Stimulated activated CD4-positive, alpha-beta T cell treated with anti-CD3 and anti-CD28 coated beads, TNF-alpha, amount 100 ng/mL, for 48 hours (primary cell): ENCODE measurements around the gene EPS8L1.
"Not testable (repeated sequence)": the region's sequence is repeated elsewhere in the genome, so short reads cannot be mapped to it uniquely, and the experiment has no call there.

Source experiments
- DNase-seq, 3 donors: peaks; one replicate each; pipeline ENCODE4 v3.0.0-alpha.2; 2020; ENCODE audit warnings: low read depth in 3 of 3

Gene EPS8L1

DNA sequence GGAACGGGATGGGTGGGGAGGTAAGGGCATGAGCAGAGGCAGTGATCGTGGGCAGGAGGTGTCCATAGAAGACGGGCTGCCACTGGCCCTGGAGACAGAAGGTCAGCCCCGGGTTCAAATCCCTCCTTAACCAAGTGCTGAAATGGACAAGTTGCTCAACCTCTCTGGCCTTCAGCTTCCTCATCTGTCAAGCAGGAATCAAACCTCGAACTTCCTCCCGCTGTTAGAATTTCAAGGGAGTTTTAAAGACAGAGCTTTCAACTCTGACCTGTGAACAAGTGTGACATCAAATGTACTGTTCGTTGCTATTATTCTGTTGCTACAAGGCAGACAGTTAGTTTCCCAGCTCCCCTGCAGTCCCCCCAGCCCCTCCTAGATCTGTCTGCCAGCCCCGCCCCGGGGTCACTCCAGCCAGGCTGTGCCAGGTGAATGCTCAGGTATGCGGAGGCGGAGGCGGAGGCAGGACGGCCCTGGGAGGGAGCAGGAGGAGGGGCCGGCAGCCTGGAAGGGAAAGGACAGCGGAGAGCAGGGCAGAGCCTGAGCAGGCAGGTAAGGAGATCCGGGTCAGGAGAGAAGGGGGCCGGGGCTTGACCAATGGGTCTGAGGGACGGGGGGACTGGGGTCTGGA lies at the start of gene EPS8L1:
TSS of gene EPS8L1 (plus strand) at position 499 of the 628 bp plus-strand sequence. CDS start 576 bp downstream, outside the sequence.
- DNase-seq: no peak

DNA sequence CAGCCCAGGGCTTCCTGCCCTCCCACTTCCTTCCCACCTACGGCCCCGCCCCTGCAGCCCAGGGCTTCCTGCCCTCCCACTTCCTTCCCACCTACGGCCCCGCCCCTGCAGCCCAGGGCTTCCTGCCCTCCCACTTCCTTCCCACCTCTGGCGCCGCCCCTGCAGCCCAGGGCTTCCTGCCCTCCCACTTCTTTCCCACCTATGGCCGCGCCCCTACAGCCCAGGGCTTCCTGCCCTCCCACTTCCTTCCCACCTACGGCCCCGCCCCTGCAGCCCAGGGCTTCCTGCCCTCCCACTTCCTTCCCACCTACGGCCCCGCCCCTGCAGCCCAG lies 48.6 kb upstream of the EPS8L1 start:
- DNase-seq: not testable (repeated sequence)

DNA sequence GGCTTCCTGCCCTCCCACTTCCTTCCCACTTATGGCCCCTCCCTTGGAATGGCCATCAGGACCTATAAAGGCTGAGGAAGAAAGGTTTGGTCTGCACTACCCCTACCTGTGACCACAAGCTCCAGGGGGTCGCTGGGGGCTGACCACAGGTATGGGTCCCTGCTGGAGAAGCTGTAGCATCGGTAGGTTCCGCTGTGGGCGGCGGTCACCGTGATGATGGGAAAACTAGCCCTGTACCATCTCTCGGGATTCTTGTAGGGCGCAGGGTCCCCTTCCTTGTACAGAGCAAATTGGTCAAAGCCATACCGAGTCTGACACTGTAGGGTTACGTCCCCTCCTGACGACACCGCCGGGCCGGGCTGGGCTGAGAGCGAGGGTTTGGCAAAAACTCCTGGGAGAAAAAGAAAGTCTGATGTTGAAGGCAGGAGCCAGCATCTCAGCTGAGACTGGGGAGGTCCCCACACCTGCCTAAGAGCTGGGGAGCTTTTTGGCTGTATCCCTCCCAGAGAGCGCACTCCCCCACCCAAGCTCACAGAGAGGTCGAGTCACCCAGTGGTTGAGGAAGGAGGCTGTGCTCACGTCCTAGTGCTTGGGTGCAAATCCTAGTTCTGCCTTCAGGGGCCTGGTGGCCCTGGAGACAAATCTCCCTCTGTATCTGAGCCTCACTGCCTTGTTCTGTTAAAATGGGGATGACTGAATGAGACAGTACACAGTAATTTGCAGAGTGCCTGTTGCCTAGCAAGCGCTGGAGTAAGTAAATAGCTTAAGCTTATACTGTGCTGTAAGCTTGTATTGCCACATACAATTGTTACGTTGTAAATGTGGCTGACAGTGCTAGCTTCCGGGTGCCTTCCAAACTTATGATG lies 48.0 kb upstream of the EPS8L1 start:
- no peak for DNase-seq

DNA sequence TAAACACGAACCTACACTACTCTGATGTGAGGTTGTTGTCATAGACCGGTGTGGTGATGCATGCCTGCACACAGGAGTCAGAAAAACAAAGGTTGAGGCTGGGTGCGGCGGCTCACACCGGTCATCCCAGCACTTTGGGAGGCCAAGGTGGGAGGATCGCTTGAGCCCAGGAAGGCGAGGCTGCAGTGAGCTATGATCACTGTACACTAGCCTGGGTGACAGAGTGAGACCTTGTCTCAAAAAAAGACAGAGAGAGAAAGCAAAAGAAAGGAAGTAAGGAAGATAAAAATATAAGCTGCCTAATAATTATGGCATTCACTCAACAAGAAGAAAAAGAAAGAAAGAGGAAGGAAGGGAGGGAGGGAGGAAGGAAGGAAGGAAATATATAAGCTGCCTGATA lies 46.9 kb upstream of the EPS8L1 start:
- DNase-seq: no peak

DNA sequence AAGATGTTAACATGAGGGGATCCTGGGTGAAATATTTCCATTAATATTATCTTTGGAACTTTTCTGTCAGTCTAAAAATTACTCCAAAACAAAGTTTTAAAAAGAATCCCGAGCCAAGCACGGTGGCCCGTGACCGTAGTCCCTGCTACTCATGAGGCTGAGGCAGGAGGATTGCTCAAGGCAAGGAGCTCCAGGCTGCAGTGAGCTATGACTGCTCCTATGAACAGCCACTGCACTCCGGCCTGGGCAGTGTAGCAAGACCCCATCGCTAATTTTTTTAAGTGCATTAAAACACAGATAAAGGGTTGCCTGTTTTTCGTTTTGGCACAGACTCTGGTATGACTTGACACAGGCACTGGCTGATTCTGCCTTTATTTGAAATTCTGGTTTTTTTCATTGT lies 44.5 kb upstream of the EPS8L1 start:
- no peak for DNase-seq

DNA sequence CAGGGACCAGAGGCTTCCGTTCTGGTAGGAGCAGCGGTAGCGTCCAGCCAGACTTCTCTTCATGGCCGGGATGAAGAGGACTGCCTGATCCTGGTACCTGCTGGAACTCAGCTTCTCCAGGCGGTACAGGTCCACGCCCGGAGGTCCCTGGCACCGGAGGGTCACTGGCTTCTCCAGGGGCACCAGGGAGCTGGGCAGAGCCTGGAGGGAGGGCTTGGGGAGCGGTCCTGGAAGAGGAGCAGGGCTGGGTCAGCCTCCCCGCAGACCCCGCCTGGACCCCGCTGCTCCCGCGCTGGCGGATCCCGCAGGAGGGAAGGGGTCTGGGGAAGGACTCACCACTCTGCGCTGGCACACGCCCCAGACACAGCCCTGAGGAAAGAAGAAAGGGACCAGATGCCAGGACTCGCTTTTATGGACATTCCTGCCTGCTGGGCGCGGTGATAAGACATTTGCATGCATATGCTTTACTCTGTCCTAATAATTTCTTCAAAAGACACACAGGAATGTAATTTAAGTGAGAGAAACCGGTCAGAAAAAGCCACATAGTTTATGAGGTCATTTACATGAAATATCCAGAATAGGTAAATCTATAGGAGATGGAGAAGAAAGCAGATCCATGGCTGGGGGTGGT lies 43.4 kb upstream of the EPS8L1 start:
- DNase-seq: no peak

DNA sequence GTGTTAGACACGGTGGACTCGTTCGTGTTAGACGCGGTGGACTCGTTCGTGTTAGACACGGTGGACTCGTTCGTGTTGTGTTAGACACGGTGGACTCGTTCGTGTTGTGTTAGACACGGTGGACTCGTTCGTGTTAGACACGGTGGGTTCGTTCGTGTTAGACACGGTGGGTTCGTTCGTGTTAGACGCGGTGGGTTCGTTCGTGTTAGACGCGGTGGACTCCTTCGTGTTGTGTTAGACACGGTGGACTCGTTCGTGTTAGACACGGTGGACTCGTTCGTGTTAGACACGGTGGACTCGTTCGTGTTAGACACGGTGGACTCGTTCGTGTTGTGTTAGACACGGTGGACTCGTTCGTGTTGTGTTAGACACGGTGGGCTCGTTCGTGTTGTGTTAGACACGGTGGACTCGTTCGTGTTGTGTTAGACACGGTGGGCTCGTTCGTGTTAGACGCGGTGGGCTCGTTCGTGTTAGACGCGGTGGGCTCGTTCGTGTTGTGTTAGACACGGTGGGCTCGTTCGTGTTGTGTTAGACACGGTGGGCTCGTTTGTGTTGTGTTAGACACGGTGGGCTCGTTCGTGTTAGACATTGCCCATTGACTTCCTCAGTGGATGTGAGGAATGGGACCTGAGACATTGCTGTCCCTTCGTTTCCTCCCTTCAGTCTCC lies 42.6 kb upstream of the EPS8L1 start:
- DNase-seq: not testable (repeated sequence)

DNA sequence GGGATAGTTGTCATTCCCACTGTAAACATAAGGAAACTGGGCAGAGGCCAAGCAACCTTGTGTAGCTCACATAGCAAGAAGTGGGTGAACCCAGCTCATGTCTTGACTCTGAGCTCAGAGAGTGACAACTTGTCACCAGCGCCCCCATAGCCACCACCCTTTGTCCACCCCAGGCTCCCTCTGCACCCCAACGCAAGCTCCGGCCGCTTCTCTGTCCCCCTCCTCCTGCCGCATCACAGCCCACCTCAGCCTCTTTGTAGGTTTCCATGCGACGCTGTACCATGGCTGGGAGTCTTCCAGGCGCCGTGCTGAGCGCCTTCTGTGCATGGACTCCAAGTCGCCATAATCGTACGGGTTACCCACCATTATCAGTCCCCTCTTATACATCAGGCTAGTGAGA lies 40.9 kb upstream of the EPS8L1 start:
- no peak for DNase-seq

DNA sequence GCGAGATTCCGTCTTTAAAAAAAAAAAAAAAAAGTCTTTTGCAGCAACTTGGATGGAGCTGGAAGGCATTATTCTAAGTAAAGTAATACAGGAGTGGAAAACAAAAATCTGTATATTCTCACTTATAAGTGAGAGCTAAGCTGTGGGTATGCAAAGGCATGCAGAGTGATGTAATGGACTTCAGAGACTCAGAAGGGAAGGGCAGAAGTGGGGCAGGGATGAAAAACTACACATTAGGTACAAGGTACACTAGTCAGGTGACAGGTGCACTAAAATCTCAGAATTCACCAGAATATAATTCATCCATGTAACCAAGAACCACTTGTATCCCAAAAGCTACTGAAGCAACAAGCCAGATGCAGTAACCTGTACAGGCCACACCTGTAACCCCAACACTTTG lies 39.6 kb upstream of the EPS8L1 start:
- no peak for DNase-seq

DNA sequence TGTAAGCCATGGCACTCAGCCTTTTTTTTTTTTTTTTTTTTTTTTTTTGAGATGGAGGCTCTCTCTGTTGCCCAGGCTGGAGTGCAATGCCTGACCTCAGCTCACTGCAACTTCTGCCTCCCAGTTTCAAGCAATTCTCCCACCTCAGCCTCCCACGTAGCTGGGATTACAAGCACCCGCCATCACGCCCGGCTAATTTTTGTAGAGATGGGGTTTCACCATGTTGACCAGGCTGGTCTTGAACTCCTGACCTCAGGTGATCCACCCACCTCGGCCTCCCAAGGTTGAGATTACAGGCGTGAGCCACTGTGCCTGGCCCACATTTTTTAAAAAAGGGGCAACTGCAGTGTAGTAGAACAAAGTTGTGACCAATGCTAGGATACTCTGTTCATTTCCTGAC lies 38.1 kb upstream of the EPS8L1 start:
- not testable (repeated sequence) for DNase-seq

DNA sequence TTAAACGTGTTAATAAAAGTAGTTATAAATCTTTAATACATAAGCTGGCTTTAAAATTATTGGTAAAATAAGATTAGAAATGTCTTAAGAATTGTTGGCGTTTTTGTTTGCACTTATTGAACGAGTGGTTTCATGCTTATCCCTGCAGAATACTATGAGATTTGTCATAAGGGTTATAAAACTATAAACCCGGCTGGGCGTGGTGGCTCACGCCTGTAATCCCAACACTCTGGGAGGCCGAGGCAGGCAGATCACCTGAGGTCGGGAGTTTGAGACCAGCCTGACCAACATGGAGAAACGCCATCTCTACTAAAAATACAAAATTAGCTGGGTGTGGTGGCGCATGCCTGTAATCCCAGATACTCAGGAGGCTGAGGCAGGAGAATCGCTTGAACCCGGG lies 35.0 kb upstream of the EPS8L1 start:
- not testable (repeated sequence) for DNase-seq

DNA sequence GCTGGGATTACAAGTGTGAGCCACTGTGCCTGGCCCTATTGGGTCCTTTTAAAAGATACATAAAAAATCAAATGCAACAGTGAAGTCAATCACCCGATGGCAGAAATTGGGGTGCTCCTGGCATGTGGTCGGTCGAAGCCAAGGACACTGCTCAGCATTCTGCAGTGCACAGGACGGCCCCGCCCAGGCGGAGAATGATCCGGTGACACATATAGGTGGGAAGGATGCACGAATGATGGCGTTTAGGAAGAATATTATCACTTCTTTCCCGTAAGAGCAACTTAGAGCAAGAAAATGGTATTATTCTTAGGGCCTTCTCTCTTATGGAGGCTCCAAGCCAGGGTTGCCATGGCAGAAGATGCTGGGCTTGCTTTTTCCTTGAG lies 34.4 kb upstream of the EPS8L1 start:
- no peak for DNase-seq

DNA sequence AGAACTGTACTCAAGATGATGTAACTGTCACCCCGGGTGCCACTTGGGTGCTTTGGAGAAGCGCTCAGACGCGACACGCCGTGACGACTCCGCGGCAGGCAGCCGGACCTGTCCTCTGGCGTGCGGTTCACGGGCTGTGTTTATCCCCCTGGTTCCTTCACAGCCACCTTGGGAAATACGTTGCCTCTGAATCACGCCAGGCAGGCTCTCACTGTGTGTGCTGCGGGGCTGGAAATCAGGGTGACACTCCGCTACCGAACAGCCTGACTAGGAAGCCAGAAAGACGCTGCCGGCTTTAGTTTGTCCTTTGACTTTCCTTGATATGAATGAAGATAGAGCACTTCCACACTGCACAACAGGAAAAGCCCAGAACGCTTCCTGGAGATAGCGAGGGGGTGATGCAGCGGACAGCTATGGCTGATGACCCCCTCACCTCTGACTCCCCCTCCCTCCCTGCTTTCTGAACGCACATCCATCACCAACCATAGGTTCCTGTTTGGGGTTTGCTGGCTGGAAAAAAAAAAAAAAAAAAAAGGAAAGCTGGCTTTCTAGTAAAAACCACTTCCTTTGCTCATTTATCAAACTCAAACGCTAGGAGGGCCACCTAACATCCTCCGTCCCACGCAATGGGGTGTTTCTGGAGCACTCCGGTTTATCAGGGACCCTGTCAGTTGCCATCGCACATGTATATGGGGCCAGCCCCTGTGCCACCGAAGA lies 33.9 kb upstream of the EPS8L1 start:
- peak in 1 of 3 donors; percentile 31 for DNase-seq

DNA sequence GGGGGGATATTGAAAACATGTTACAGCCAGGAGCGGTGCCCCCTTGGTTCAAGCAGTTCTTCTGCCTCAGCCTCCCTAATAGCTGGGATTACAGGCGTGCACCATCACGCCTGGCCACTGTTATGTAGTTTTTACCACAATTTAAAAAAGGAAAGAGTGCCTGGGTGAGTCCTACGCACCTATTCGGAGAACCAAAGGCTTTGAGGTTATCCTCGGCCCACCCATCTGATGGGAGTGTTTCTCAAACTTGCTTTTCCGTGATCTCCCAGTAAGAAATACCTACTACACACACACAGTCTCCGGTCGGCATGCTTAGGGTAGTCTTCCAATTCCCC lies 33.4 kb upstream of the EPS8L1 start:
- DNase-seq: no peak

DNA sequence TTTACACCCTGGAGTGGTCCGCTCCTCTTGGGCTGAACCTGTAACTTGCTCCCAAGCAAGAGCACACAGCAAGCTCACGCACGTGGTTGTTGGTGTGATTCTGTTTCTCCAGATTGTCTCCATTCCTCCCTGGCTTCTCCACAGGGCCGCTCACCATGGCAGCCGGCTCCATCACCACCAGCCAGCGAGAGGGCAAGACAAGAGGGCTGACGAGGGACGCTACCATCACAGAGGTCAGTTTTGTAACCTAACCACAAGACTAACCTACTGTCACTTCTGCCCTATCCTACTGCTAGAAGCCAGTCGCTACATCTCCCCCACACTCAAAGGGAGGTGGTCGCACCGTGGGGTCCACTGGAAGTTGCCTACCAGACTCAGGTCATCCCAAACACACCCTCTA lies 33.0 kb upstream of the EPS8L1 start:
- no peak for DNase-seq

DNA sequence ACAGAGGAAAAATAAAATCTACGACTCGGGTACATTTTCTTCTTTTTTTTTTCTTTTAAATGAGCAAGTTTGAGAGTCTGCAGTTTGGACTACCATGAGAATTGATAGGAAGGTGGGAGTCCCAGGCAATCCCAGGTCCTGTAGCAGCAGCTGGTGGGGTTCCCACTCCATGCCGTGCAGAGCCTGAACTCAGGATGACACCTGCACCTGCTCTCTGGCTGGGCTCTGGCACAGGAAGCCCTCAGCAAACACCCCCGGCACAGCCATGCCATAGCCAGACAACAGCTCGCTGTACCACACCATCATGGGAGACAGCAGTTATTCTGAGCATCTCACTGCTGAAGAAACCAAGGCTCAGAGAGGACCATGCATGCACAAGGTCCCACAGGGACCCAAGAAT lies 31.4 kb upstream of the EPS8L1 start:
- no peak for DNase-seq

DNA sequence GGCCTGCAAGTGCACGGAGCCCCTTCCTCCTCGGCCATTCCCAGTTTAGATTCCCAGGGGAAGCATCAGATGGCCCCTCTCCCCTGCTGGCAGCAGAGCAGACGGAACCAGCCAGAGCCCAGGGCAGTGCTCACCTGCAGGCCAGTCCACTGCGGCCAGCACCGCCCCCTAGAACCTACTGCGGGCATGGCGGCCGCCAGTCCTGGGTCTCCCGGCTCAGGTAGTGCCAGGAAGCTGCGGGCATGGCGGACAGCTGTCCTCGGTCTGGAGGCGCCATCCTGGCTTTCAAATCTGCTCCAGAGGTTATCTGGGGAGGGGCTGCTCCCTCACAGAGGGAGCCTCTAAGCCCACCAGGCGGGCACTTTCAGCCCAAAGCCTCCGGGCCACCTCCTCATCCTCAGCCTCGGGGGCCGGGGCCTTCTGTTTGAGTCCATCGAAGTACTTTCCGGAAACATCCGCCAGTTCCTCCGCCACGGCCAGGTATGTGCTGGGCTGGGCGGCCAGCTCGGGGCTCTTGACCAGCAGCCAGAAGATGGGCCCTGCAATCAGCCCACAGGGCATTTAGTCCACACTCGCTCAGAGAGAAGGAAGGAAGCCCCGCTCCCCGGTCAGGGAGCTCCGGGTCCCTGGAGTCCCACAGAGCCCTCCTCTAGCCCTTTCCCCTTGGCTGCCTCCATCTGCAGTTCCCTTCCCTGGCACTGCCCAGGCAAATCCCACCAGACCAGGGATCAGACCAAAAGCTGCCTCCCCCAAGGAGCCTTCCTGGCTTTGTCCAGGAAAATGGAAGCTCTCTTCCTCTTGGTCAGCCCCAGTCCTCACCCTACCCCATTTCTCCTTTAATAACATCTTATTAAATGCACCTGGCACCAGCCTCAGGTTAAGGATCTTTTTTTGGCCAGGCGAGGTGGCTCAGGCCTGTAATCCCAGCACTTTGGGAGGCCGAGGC lies 30.6 kb upstream of the EPS8L1 start:
- no peak for DNase-seq

DNA sequence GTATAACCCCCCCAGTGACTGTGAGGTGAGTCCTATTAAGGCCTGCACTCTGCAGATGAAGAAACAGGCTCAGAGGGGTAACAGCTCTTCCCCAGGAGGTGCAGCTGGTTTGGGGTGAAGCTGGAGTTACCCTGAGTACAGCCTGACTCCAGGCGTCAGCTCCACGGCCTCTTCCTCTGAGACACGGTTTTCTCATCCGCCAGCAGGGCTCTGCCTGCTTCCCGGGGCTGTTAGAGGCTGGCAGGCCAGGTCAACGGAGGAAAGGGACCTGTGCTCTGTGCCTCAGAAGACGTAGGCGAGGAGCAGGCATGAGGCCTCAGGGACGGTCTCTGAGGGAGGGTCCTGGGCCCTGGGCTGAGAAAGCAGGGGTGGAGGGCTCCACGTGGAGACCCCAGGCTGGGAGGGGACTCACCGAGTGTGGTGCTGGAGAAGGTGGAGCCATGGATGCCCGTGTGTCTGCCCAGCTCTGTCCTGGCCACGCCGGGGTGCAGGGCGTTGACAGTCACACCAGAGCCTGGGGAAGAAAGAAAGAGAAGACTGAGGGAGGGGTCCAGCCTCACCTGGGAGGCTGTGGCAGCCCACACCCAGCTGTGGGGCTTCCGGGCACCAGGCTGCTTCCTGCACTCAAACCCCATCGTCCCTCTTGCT lies 28.6 kb upstream of the EPS8L1 start:
- DNase-seq: no peak

DNA sequence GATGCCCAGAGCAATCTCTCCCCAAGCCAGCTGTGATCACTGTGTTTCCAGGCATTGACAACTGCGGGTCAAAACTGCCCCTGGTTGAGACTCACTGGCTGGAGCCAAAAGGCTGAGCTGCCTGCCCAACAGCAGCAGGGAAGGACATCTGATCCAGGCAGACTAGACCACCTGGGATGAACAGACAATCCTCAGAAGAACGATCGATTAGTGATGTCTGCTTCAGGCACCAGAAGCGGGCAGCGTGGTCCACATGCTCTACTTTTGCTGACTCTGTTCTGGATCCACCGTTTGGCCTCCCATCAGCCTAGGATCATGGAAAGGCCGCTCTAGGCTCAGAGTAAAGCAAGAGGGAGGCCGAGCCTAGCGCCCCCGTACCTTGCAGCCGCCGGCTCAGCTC lies 27.7 kb upstream of the EPS8L1 start:
- DNase-seq: no peak

DNA sequence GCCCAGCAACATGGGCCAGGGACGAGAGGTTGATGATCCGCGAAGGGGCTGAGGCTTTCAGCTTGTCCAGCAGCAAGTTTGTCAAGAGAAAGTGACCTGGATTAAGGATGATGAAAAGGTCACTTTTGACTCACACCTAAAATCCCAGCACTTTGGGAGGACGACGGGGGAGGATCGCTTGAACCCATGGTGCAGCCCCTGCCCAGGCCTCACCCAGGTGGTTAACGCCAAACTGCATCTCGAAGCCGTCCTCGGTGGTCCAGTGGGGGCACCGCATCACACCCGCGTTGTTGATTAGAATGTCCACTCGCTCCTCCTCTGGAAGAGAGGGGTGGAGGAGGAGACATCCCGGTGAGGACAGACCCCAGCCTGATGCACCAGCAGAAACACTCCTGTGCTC lies 27.2 kb upstream of the EPS8L1 start:
- no peak for DNase-seq
